HepG2 (cell line): Measurements from ENCODE around the gene RPH3AL.

Experiments used
- CHD4 ChIP-seq: fragments of 200-600 bp; sonication (generic); IDR thresholded peaks from 2 replicates; pipeline ENCODE4 v1.7.0; 2017; ENCODE audit warnings: mild to moderate bottlenecking, low read length, borderline replicate concordance
- CTCF ChIP-seq: sonication (generic); formaldehyde crosslinking; IDR thresholded peaks from 2 replicates; pipeline ENCODE4 v1.5.0; 2020; ENCODE audit warnings: mild to moderate bottlenecking, missing genetic modification reagents, moderate library complexity
- EEA1 ChIP-seq: sonication (generic); formaldehyde crosslinking; IDR thresholded peaks from 2 replicates; pipeline ENCODE4 v1.5.1; 2020; ENCODE audit warnings: mild to moderate bottlenecking, missing genetic modification reagents, borderline replicate concordance
- FOXK2 ChIP-seq: fragments of 450-650 bp; IDR thresholded peaks from 2 replicates; pipeline ENCODE4 v1.6.1; 2016
- GTF3A ChIP-seq: sonication (generic); formaldehyde crosslinking; conservative IDR thresholded peaks from 2 replicates; pipeline ENCODE4 v1.4.0; 2020; ENCODE audit warnings: mild to moderate bottlenecking, missing genetic modification reagents
- NFRKB ChIP-seq: fragments of 450-650 bp; IDR thresholded peaks from 2 replicates; pipeline ENCODE4 v1.6.1; 2017
- POLR2A ChIP-seq, 2 experiments: IDR thresholded peaks; 2 replicates each; pipeline ENCODE4 v1.6.1; 2011; ENCODE audit warnings: low read depth in 2 of 2, low read length in 2 of 2, mild to moderate bottlenecking in 1 of 2, moderate library complexity in 1 of 2; ENCODE audit not compliant: insufficient read depth in 1 of 2
- RAD21 ChIP-seq: fragments of 450-650 bp; formaldehyde crosslinking; IDR thresholded peaks from 2 replicates; pipeline ENCODE4 v1.5.0; 2020; ENCODE audit warnings: mild to moderate bottlenecking
- REST ChIP-seq, 2 experiments: IDR thresholded peaks; 2 replicates each; pipeline ENCODE4 v1.6.1; 2011 to 2012; ENCODE audit warnings: low read length in 2 of 2, borderline replicate concordance in 1 of 2, low read depth in 1 of 2, mild to moderate bottlenecking in 1 of 2, moderate library complexity in 1 of 2
- TRIM22 ChIP-seq: fragments of 450-650 bp; IDR thresholded peaks from 2 replicates; pipeline ENCODE4 v1.6.1; 2017
- ZNF335 ChIP-seq: sonication (generic); formaldehyde crosslinking; IDR thresholded peaks from 2 replicates; pipeline ENCODE4 v1.4.0; 2020; ENCODE audit warnings: missing genetic modification reagents
- ZNF556 ChIP-seq: sonication (generic); formaldehyde crosslinking; IDR thresholded peaks from 2 replicates; pipeline ENCODE4 v1.4.0; 2020; ENCODE audit warnings: mild to moderate bottlenecking, missing genetic modification reagents, borderline replicate concordance
- ZNF674 ChIP-seq: sonication (generic); formaldehyde crosslinking; IDR thresholded peaks from 2 replicates; pipeline ENCODE4 v1.5.0; 2020; ENCODE audit warnings: low read depth, mild to moderate bottlenecking, missing genetic modification reagents
- ZSCAN29 ChIP-seq: sonication (generic); formaldehyde crosslinking; conservative IDR thresholded peaks from 2 replicates; pipeline ENCODE4 v1.4.0; 2020; ENCODE audit warnings: mild to moderate bottlenecking, missing genetic modification reagents

GRCh38 chr17:335691-336090 is 16.9 kb downstream of the RPH3AL start:
- TF ChIP-seq REST (IDR thresholded peaks at IDR 0.05; ENCODE audit: borderline replicate concordance in 1 of 2, low read depth in 1 of 2, low read length in 2 of 2) (no peak), ZNF556 (CRISPR knock-in tag) (no peak), NFRKB (no peak), GTF3A (no peak), TRIM22 (no peak), RAD21 (CRISPR knock-in tag) (no peak), EEA1 (no peak), ZSCAN29 (CRISPR knock-in tag) (no peak), CTCF (CRISPR knock-in tag) (no peak), FOXK2 (no peak), CHD4 (no peak), ZNF674 (CRISPR knock-in tag) (no peak), ZNF335 (CRISPR knock-in tag) (no peak), POLR2A (IDR thresholded peaks at IDR 0.05; ENCODE audit: insufficient read depth in 1 of 2, low read depth in 2 of 2, low read length in 2 of 2) (no peak)
